Transverse colon (tissue), 4 donors: ENCODE measurements around the gene TRPV4.

Source experiments
- CTCF ChIP-seq, 5 experiments: fragments of 200-600 bp in 3 of 5; fragments of 450-650 bp in 2 of 5; sonication (generic) in 3 of 5; IDR thresholded peaks; 1 replicate in 2 of 5; 2 replicates in 3 of 5; pipeline ENCODE4 v1.5.1; 2016 to 2017; ENCODE audit warnings: antibody characterized with exemption in 5 of 5, inconsistent platforms in 3 of 5, mild to moderate bottlenecking in 2 of 5, moderate library complexity in 1 of 5
- EP300 ChIP-seq: sonication (generic); formaldehyde crosslinking; IDR thresholded peaks from one replicate; pipeline ENCODE4 v1.6.1; 2017; ENCODE audit warnings: antibody characterized with exemption, low read depth
- POLR2A ChIP-seq: fragments of 450-650 bp; IDR thresholded peaks from one replicate; pipeline ENCODE4 v1.6.1; 2016; ENCODE audit warnings: antibody characterized with exemption, mild to moderate bottlenecking, moderate library complexity
- POLR2AphosphoS5 ChIP-seq, 3 donors: sonication (generic); formaldehyde crosslinking; IDR thresholded peaks; one replicate each; pipeline ENCODE4 v1.6.1; 2016; ENCODE audit warnings: antibody characterized with exemption in 3 of 3

GRCh38 chr12:109738878-109739665 is 94.1 kb downstream of the TRPV4 start:
- TF ChIP-seq EP300 (no peak), POLR2A (no peak), CTCF (IDR thresholded peaks at IDR 0.05) (no peak), POLR2AphosphoS5 (IDR thresholded peaks at IDR 0.05) (no peak)
